Duodenal mucosa (tissue), 2 donors: ENCODE results near the gene ISOC2.

Experiments
- H3K27ac ChIP-seq: one replicate; pipeline ENCODE4 v1.7.0; 2013; ENCODE audit warnings: low read depth, low read length
- H3K27me3 ChIP-seq, 2 donors: one replicate each; pipeline ENCODE4 v1.7.0; 2013; ENCODE audit warnings: low read length in 2 of 2, control low read depth in 1 of 2; ENCODE audit not compliant: insufficient read depth in 2 of 2, control insufficient read depth in 1 of 2
- H3K36me3 ChIP-seq, 2 donors: one replicate each; pipeline ENCODE4 v1.7.0; 2013; ENCODE audit warnings: low read length in 2 of 2, control low read depth in 1 of 2; ENCODE audit not compliant: insufficient read depth in 2 of 2, control insufficient read depth in 1 of 2
- H3K4me1 ChIP-seq, 2 donors: one replicate each; pipeline ENCODE4 v1.7.0; 2013; ENCODE audit warnings: low read length in 2 of 2, control low read depth in 1 of 2; ENCODE audit not compliant: insufficient read depth in 2 of 2, control insufficient read depth in 1 of 2
- H3K4me3 ChIP-seq, 2 donors: one replicate each; pipeline ENCODE4 v1.7.0; 2013; ENCODE audit warnings: low read length in 2 of 2, low read depth in 1 of 2
- H3K9ac ChIP-seq, 2 donors: one replicate each; pipeline ENCODE4 v1.7.0; 2013; ENCODE audit warnings: low read length in 2 of 2, low read depth in 1 of 2
- H3K9me3 ChIP-seq, 2 donors: one replicate each; pipeline ENCODE4 v1.7.0; 2013; ENCODE audit warnings: low read length in 2 of 2, control low read depth in 1 of 2; ENCODE audit not compliant: control insufficient read depth in 1 of 2

ISOC2 gene

GRCh38 chr19:55447421-55448174 lies 13.8 kb downstream of the ISOC2 start:
- Histone ChIP-seq H3K4me1 (peaks cover 0 to 5% of the 10 kb centered on the region in 2 donors), H3K27ac (no peak overlapping the region), H3K9me3 (no peaks in the 10 kb centered on the region), H3K4me3 (no peak overlapping the region), H3K9ac (no peak overlapping the region), H3K27me3 (peaks cover 31% of the 10 kb centered on the region in 2 donors), H3K36me3 (no peaks in the 10 kb centered on the region)

DNA sequence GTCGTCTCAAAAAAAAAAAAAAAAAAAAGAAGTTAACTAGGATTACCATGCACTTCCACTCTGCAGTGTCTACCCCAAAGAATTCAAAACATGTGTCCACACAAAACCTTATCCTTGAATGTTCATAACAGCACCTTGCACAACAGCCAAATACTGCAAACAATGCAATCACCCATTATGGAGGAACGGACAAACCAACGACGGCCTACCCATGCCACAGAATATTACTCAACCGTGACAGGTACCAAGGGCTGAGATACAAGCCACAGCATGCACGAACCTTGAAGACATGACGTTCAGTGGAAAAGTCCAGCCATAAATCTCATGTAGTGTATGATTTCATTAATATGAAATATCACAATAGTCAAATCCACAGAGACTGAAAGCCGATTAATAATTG lies 15.4 kb downstream of the ISOC2 start:
- H3K9me3 ChIP-seq, result no peaks in the 10 kb centered on the region
- no peak overlapping the region for H3K27ac ChIP-seq
- no peak overlapping the region for H3K4me3 ChIP-seq
- no peak overlapping the region for H3K9ac ChIP-seq
- peaks cover 6 to 7% of the 10 kb centered on the region in 2 donors for H3K4me1 ChIP-seq
- H3K27me3 ChIP-seq, result peaks cover 31 to 37% of the 10 kb centered on the region in 2 donors
- H3K36me3 ChIP-seq, result no peaks in the 10 kb centered on the region

DNA sequence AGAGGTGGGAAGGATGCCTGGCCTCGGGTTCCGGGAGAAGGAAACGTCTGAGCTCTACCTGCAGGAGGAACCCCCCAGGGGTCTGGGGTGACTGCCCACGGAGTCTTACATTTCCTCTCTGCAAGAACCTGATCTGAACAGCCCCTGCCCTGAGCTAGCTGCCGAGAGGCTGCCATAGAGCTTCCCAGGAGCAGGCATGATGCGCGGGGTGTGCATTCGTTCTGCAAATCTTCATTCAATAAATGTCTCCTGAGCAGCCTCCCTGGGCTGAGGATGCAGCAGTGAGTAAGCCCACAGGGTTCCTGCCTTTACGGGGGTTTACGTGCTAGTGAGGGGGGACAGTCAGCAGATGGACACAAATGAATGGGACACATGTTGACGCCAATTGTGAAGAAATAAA lies 16.8 kb downstream of the ISOC2 start:
- no peak overlapping the region for H3K4me3 ChIP-seq
- peaks cover 42 to 49% of the 10 kb centered on the region in 2 donors for H3K27me3 ChIP-seq
- no peak overlapping the region for H3K27ac ChIP-seq
- no peaks in the 10 kb centered on the region for H3K9me3 ChIP-seq
- no peaks in the 10 kb centered on the region for H3K36me3 ChIP-seq
- H3K4me1 ChIP-seq, result peaks cover 6 to 13% of the 10 kb centered on the region in 2 donors
- H3K9ac ChIP-seq, result no peak overlapping the region

- Histone ChIP-seq H3K4me3 (no peak overlapping the region), H3K36me3 (no peaks in the 10 kb centered on the region), H3K27me3 (peaks cover 42 to 50% of the 10 kb centered on the region in 2 donors), H3K9me3 (no peaks in the 10 kb centered on the region), H3K4me1 (peaks cover 6 to 13% of the 10 kb centered on the region in 2 donors), H3K9ac (no peak overlapping the region), H3K27ac (no peak overlapping the region)
Observed at GRCh38 chr19:55443824-55444480, 17.5 kb downstream of the ISOC2 start.

GRCh38 chr19:55443045-55443823 lies 18.2 kb downstream of the ISOC2 start, which contains the start of gene SHISA7:
Gene SHISA7, minus strand, starts transcription at chr19:55443300. Its CDS starts 437 bp downstream, at chr19:55442863.
- Histone ChIP-seq H3K27ac (no peak within 1 kb of the TSS), H3K36me3 (no peaks in the 10 kb centered on the region), H3K4me1 (peaks cover 6 to 13% of the 10 kb centered on the region in 2 donors), H3K9ac (no peak within 1 kb of the TSS), H3K27me3 (peaks cover 49 to 52% of the 10 kb centered on the region in 2 donors), H3K4me3 (no peak within 1 kb of the TSS), H3K9me3 (no peaks in the 10 kb centered on the region)

GRCh38 chr19:55442372-55442961 lies 19.0 kb downstream of the ISOC2 start:
- no peak overlapping the region for H3K27ac ChIP-seq
- no peak overlapping the region for H3K9ac ChIP-seq
- H3K4me3 ChIP-seq, result no peak overlapping the region
- H3K9me3 ChIP-seq, result no peaks in the 10 kb centered on the region
- peaks cover 47 to 48% of the 10 kb centered on the region in 2 donors for H3K27me3 ChIP-seq
- H3K36me3 ChIP-seq, result no peaks in the 10 kb centered on the region
- H3K4me1 ChIP-seq, result peaks cover 6 to 13% of the 10 kb centered on the region in 2 donors

- Histone ChIP-seq H3K4me1 (peaks cover 6 to 13% of the 10 kb centered on the region in 2 donors), H3K36me3 (no peaks in the 10 kb centered on the region), H3K9ac (no peak overlapping the region), H3K4me3 (no peak overlapping the region), H3K27me3 (peaks cover 45 to 50% of the 10 kb centered on the region in 2 donors), H3K27ac (no peak overlapping the region), H3K9me3 (no peaks in the 10 kb centered on the region)
Observed at GRCh38 chr19:55441692-55442321, 19.6 kb downstream of the ISOC2 start.

- Histone ChIP-seq H3K9ac (no peak overlapping the region), H3K9me3 (no peaks in the 10 kb centered on the region), H3K4me3 (no peak overlapping the region), H3K27me3 (peaks cover 45 to 53% of the 10 kb centered on the region in 2 donors), H3K27ac (no peak overlapping the region), H3K36me3 (no peaks in the 10 kb centered on the region), H3K4me1 (peaks cover 6 to 13% of the 10 kb centered on the region in 2 donors)
Observed at GRCh38 chr19:55441319-55441691, 20.1 kb downstream of the ISOC2 start.

GRCh38 chr19:55440411-55441105 lies 20.9 kb downstream of the ISOC2 start:
- Histone ChIP-seq H3K36me3 (no peaks in the 10 kb centered on the region), H3K9me3 (no peaks in the 10 kb centered on the region), H3K27ac (no peak overlapping the region), H3K4me1 (peaks cover 6 to 13% of the 10 kb centered on the region in 2 donors), H3K27me3 (peaks cover 45 to 53% of the 10 kb centered on the region in 2 donors), H3K4me3 (no peak overlapping the region), H3K9ac (no peak overlapping the region)
